C4-2B (cell line): Measurements from ENCODE around the gene CC2D1A.

Experiments
- CTCF ChIP-seq: fragments of 450-650 bp; conservative IDR thresholded peaks from 2 replicates; pipeline ENCODE4 v1.5.1; 2017; ENCODE audit warnings: mild to moderate bottlenecking
- ZFX ChIP-seq: fragments of 450-650 bp; IDR thresholded peaks from 2 replicates; pipeline ENCODE4 v1.6.1; 2017

DNA sequence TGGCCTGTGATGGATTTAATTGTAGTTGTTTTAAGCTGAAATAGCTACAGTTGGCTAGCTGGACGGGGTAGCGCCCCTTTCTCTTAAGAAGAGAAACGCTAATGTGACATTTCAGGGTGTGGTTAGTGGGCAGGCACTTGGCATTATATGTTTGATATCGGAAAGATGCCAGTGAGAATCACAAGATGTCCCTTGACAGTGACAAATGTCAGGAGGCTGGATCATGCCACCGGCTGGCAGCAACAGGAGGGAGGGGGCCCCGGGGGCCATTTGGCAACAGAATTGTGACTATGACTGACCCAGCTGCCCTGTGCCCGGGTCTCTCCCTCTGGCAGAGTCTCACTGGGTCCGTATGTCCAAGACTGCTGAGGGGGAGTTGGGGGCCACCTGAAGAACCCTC, 51.0 kb downstream of the CC2D1A start:
- TF ChIP-seq CTCF = no peak
- TF ChIP-seq ZFX = no peak
